Fibroblast of lung (primary cell): ENCODE measurements around the gene LAPTM4A. TPM values are rescaled to one million over a fixed set of nuclear protein-coding genes. Genes with fewer than 3 reads are reported as not detected.
A peak's percentile ranks its signal among the peaks of the same experiment; 100 is the strongest.

Experiments used
- DNase-seq, 2 donors: peaks; one replicate each; pipeline versions ENCODE4 v3.0.0 to v3.0.0-alpha.2; 2010; ENCODE audit warnings: low read depth in 2 of 2
- H2AFZ ChIP-seq: 2 replicates; pipeline ENCODE4 v1.5.1; 2012; ENCODE audit warnings: low read length, control low read depth, inconsistent platforms
- H3K27ac ChIP-seq: 2 replicates; pipeline ENCODE4 v1.5.1; 2011; ENCODE audit warnings: low read length, control low read depth; ENCODE audit not compliant: insufficient read depth
- H3K27me3 ChIP-seq: 2 replicates; pipeline ENCODE4 v1.5.1; 2011; ENCODE audit warnings: mild to moderate bottlenecking, low read length; ENCODE audit not compliant: control insufficient read depth, insufficient read depth
- H3K36me3 ChIP-seq: 2 replicates; pipeline ENCODE4 v1.5.1; 2011; ENCODE audit warnings: low read length; ENCODE audit not compliant: control insufficient read depth, insufficient read depth
- H3K4me1 ChIP-seq: 2 replicates; pipeline ENCODE4 v1.5.1; 2011; ENCODE audit warnings: low read length; ENCODE audit not compliant: control insufficient read depth, insufficient read depth; ENCODE audit errors: extremely low read depth
- H3K4me2 ChIP-seq: 2 replicates; pipeline ENCODE4 v1.5.1; 2011; ENCODE audit warnings: low read length, control low read depth; ENCODE audit not compliant: insufficient read depth; ENCODE audit errors: extremely low read depth
- H3K4me3 ChIP-seq, 4 experiments: fragments of 200-600 bp in 1 of 4; sonication (generic) in 1 of 4; replicated peaks in 1 of 4; 2 replicates each; pipeline ENCODE4 v1.5.1; 2011 to 2016; ENCODE audit warnings: low read length in 4 of 4, low read depth in 3 of 4, mild to moderate bottlenecking in 3 of 4, control low read depth in 2 of 4, inconsistent platforms in 1 of 4, mixed read lengths in 1 of 4; ENCODE audit not compliant: insufficient read depth in 1 of 4; ENCODE audit errors: control extremely low read depth in 1 of 4
- H3K79me2 ChIP-seq: 2 replicates; pipeline ENCODE4 v1.5.1; 2012; ENCODE audit warnings: mild to moderate bottlenecking, low read length, inconsistent platforms; ENCODE audit not compliant: control insufficient read depth, insufficient read depth
- H3K9ac ChIP-seq: 2 replicates; pipeline ENCODE4 v1.5.1; 2011; ENCODE audit warnings: mild to moderate bottlenecking, low read length, control low read depth; ENCODE audit not compliant: insufficient read depth
- H3K9me3 ChIP-seq: 2 replicates; pipeline ENCODE4 v1.5.1; 2012; ENCODE audit warnings: low read depth, low read length; ENCODE audit not compliant: control insufficient read depth, insufficient read depth
- H4K20me1 ChIP-seq: 2 replicates; pipeline ENCODE4 v1.5.1; 2011; ENCODE audit warnings: low read length; ENCODE audit not compliant: control insufficient read depth, insufficient read depth; ENCODE audit errors: extremely low read depth
- CTCF ChIP-seq, 2 donors: IDR thresholded peaks in 1 of 2; conservative IDR thresholded peaks in 1 of 2; 1 replicate in 1 of 2; 2 replicates in 1 of 2; pipeline ENCODE4 v1.5.1; 2011 to 2012; ENCODE audit warnings: low read length in 2 of 2, control low read depth in 1 of 2, inconsistent platforms in 1 of 2, low read depth in 1 of 2, mild to moderate bottlenecking in 1 of 2
- EZH2 ChIP-seq: IDR thresholded peaks from 2 replicates; pipeline ENCODE4 v1.5.1; 2012; ENCODE audit warnings: low read length, control low read depth, mild to moderate bottlenecking; ENCODE audit errors: missing control alignments
- polyA plus RNA-seq, 2 donors: library from polyadenylated mRNA; depleted of rRNA in 1 of 2; stranded (reverse) in 1 of 2; unstranded in 1 of 2; fragments of >200 nt; gene quantifications; 2 replicates each; pipeline ENCODE4 v1.2.1, GENCODE V29; 2011 to 2012; ENCODE audit warnings: missing spikeins in 1 of 2
- total RNA-seq: library from RNA; depleted of rRNA; stranded (reverse); fragments of >200 nt; gene quantifications from 2 replicates; pipeline ENCODE4 v1.2.1, GENCODE V29; 2014

Gene LAPTM4A
- total and polyA plus RNA-seq, 2 donors (not counting 1 experiment from before 2014, with no cell fraction given), result 193 to 1,101 TPM

DNA sequence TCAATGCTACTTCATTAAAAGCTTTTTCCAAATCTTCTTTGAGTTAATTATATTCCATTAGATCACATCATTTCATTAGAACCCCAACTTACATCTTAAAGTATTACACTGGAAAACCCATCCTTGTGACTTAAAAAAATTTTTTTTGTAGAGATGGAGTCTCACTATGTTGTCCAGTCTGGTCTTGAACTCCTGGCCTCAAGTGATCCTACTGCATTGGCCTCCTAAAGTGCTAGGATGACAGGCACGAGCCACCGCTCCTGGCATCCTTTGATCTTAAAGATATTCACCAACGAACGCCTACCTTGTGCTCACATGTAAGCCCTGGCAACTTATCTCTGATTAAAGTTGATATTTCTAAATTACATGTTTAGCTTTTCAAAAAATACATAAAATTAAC is 6.7 kb downstream of the LAPTM4A start:
- Histone ChIP-seq H3K4me3 (no peak overlapping the region), H3K27me3 (no peaks in the 10 kb centered on the region), H3K27ac (no peak overlapping the region), H2AFZ (no peak overlapping the region), H3K9ac (no peak overlapping the region), H3K79me2 (peaks cover 86% of the 10 kb centered on the region), H3K36me3 (peaks cover 2% of the 10 kb centered on the region), H3K9me3 (no peaks in the 10 kb centered on the region), H3K4me2 (no peak overlapping the region), H3K4me1 (no peaks in the 10 kb centered on the region), H4K20me1 (no peaks in the 10 kb centered on the region)
- no peak for TF ChIP-seq EZH2
- TF ChIP-seq CTCF (conservative IDR thresholded peaks at IDR 0.05 in 1 of 2, IDR thresholded peaks at IDR 0.05 in 1 of 2; ENCODE audit: low read depth in 1 of 2, low read length in 2 of 2), result no peak
- DNase-seq, result no peak

- Histone ChIP-seq H3K27ac (no peak overlapping the region), H3K9ac (no peak overlapping the region), H3K4me2 (no peak overlapping the region), H3K4me1 (no peaks in the 10 kb centered on the region), H3K4me3 (no peak overlapping the region), H3K79me2 (peaks cover 74% of the 10 kb centered on the region), H4K20me1 (no peaks in the 10 kb centered on the region), H3K36me3 (peaks cover 2% of the 10 kb centered on the region), H3K9me3 (no peaks in the 10 kb centered on the region), H3K27me3 (no peaks in the 10 kb centered on the region), H2AFZ (no peak overlapping the region)
- TF ChIP-seq EZH2, result no peak
- TF ChIP-seq CTCF (conservative IDR thresholded peaks at IDR 0.05 in 1 of 2, IDR thresholded peaks at IDR 0.05 in 1 of 2; ENCODE audit: low read depth in 1 of 2, low read length in 2 of 2), result no peak
- DNase-seq, result peak in 1 of 2 donors; percentile 21
Observed at GRCh38 chr2:20042531-20042930, 8.9 kb downstream of the LAPTM4A start.

DNA sequence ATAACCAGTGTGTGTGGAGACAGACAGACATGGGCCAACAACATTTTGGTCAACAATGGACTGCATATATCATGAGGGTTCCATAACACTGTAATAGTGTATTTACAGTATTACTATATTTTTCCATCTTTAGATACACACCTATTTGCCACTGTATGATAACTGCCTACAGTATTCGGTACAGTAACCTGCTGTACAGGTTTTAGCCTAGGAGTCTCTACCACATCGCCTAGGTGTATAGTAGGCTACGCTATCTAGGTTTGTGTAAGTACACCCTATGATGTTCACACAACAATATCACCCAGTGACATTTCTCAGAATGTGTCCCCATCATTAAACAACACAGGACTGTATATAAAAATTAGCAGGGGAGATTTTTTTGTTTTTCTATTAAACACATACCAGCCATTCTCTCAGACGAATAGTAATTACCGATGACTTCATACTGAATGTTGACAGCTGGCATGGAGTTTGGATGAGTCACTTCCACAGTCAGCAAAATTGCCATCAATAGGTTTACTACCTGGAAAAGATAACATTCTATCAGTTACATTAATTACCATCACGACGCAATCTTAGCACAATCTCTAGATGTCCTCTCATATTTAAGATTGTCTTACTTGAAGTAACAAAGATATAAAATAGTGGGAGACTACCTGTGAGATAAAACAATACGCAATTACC is 10.8 kb downstream of the LAPTM4A start:
- Histone ChIP-seq H4K20me1 (no peaks in the 10 kb centered on the region), H3K27ac (no peak overlapping the region), H3K9ac (no peak overlapping the region), H3K4me3 (no peak overlapping the region), H3K9me3 (no peaks in the 10 kb centered on the region), H3K36me3 (peaks cover 7% of the 10 kb centered on the region), H3K4me1 (no peaks in the 10 kb centered on the region), H3K4me2 (no peak overlapping the region), H3K27me3 (no peaks in the 10 kb centered on the region), H3K79me2 (peaks cover 67% of the 10 kb centered on the region), H2AFZ (no peak overlapping the region)
- peak in 1 of 2 donors; percentile 60 for DNase-seq
- no peak for TF ChIP-seq EZH2
- TF ChIP-seq CTCF (conservative IDR thresholded peaks at IDR 0.05 in 1 of 2, IDR thresholded peaks at IDR 0.05 in 1 of 2; ENCODE audit: low read depth in 1 of 2, low read length in 2 of 2), result no peak
